HG03066 (cell line): Measurements from ENCODE around the gene ARF5.
"Not testable (repeated sequence)": the region's sequence is repeated elsewhere in the genome, so short reads cannot be mapped to it uniquely, and the experiment has no call there.

Experiments
- ATAC-seq: cut with Tn5 transposase; IDR thresholded peaks from one replicate; pipeline ENCODE4 v1.9.1; 2021; ENCODE audit warnings: low read depth; ENCODE audit not compliant: unreplicated experiment

ARF5 gene

DNA sequence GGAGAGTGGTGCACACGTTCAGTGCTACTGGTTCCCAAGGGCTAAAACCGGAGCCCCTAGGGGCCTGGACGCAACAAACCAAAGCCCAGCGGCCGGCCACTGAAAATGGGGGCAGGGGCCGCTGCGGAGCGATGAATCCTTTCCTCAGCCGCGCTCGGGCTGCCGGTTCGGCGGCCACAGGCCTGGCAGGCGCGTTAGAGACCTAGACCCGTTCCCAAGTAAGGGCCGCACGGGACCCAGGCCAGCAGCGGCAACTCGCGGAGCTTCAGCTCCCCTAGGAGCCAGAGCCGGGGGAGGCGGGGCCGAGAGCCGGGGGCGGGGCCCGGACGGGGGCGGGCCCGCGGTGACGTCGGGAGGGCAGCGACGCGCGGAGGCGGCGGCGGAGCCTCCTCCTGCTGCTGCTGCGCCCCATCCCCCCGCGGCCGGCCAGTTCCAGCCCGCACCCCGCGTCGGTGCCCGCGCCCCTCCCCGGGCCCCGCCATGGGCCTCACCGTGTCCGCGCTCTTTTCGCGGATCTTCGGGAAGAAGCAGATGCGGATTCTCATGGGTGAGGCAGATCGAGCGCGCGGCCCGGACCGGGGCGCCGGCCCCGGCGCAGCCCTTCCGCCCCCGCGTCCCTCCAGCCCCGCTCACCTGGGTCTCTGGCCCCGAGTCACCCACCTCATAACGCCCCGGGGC, at the start of gene ARF5:
ARF5 (plus strand) TSS at position 393 of the 678 bp plus-strand sequence; CDS start at position 481, 88 bp downstream.
- ATAC-seq, result peak; percentile 61

DNA sequence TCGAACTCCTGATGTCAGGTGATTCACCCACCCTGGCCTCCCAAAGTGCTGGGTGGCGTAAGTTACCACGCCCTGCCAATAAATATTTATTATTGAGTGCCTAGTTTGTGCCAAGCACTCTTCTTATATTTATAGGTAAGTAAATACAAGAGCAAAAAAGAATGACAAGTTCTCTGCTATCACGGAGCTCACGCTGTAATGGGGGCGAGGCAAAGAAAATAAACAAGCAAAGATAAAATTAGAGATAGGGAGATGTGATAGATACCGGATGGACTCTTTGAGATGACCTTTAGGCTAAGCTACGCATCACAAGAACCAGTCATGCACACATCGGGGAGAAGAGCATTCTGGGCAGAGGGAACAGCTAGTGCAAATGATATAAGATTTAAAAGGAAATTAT, 49.1 kb upstream of the ARF5 start:
- ATAC-seq, result no peak

DNA sequence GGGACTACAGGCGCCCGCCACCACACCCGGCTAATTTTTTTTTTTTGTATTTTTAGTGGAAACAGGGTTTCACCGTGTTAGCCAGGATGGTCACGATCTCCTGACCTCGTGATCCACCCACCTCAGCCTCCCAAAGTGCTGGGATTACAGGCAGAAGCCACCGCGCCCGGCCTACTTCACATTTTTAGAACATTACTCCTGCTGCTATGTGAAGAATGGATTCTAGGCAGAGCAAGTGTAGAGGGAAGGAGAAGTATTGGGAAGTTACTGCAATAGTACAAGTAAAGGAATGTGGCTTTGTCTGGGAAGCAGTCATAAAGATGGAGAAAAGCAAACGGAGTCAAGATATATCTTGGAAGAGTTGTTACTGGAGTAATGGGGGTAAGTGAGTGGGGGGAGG, 47.8 kb upstream of the ARF5 start:
- not testable (repeated sequence) for ATAC-seq

DNA sequence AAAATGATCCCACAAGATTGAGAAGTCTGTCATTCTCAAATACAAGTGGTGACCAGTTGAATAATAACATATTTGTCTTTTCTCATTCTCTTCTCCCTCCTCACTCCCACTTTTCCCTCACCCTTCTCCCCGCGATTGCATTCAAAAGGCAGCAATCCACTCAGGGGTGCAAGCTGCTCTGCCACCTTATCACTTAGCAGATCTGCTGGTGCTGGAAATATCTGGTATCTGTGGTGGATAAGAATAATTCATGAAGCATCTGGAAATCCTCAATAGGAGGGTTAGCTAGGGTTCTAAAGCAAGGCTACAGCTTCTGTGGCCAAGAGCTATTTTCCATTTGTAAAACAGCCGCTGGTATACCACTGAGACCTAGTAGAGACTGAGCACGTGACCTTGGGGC, 46.7 kb upstream of the ARF5 start:
- ATAC-seq, result no peak

DNA sequence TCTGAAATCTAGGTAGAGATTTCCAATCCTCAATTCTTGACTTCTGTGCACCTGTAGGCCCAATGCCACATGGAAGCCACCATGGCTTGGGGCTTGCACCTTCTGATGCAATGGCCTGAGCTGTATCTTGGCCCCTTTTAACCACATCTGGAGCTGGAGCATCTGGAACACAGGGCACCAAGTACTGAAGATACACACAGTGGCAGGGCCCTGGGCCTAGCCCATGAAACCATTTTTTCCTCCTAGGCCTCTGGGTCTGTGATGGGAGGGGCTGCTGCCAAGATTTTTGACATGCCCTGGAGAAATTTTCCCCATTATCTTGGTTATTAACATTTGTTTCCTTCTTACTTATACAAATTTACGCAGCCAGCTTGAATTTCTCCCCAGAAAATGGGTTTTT, 41.9 kb upstream of the ARF5 start:
- ATAC-seq, result no peak

DNA sequence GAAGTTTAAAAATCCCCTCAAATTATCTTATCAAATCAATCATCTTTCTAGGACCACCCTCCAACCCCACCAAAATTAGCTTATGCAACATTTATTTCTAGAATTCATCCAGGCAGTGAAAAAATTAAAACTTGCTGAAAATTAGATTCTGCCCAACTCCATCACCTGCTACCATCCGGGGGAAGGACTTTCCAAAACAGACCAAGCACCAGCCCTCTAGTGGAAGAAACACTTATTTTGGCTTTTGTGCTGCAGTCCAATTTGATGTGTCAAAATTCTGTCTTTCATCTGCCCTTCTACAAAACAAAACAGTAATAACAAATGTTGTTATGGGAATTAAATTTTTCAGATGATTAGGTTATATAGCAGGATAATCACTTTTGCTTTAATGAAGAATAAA, 38.0 kb upstream of the ARF5 start:
- ATAC-seq, result no peak

DNA sequence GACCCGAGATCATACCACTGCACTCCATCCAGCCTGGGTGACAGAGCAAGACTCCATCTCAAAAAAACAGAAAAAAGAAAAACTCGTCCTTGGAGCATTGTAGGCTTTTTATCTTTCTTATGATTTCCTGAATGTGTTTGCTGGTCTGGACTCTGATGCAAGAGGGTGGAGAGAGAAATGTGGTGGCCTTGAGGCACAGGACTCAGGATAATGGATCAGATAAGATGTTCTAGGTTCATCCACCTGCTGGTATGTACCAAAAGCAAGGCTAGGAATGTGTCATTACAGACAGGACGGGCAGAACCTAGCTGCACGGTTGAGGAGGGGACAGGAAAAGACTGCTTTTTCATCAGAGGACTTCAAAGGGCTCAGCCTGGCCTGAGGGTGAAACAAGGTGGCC, 36.3 kb upstream of the ARF5 start:
- no peak for ATAC-seq

DNA sequence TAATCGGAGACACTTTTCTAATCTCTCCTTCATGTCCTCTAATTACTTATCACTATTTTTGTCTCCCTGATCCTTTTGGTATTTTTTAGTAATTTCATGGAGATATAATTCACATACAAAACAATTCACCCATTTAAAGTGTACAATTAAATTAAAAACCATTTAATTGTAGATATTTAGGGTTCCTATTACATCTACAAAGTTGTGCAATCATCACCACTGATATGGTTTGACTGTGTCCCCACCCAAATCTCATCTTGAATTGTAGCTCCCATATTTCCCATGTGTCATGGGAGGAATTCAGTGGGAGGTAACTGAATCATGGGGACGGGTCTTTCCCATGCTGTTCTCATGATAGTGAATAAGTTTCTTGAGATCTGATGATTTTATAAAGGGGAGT, 31.8 kb upstream of the ARF5 start:
- no peak for ATAC-seq

DNA sequence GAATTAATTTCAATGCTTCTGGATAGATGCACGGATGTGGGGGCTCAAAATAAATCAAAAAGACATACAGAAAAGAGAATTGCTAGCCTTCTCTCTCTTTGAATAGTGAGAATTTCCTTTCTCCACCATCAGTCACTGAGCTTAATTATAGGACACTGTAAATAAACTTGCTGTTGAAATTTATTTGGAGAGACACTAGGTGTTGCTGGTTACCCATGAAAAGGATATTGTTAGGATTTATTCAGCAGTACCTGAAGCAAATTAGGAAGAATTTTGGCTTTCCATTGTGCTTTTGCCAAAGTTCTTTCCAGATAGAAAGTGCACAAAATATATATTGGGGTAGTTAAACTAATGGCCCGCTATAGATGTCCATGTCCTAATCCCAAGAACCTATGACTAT, 30.4 kb upstream of the ARF5 start:
- no peak for ATAC-seq

DNA sequence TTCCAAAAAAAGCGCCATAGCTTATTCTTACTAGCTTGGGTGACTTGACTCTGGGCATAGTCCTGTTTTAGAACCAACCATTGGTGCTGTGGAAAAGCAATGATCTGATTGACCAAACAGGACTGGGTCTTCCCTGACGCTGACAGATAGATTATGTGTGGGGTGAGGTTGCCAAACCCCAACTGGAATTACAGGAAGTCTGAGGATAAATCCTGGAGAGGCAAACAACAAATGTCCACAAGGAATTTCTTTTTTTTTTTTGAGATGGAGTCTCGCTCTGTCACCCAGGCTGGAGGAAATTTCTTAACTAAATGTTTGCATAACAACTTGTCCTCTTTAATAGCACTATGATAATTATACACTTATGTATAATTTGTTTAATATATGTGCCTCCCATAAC, 22.0 kb upstream of the ARF5 start:
- no peak for ATAC-seq

DNA sequence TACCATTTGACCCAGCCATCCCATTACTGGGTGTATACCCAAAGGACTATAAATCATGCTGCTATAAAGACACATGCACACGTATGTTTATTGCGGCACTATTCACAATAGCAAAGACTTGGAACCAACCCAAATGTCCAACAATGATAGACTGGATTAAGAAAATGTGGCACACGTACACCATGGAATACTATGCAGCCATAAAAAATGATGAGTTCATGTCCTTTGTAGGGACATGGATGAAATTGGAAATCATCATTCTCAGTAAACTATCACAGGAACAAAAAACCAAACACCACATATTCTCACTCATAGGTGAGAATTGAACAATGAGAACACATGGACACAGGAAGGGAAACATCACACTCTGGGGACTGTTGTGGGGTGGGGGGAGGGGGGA, 20.2 kb upstream of the ARF5 start:
- not testable (repeated sequence) for ATAC-seq

DNA sequence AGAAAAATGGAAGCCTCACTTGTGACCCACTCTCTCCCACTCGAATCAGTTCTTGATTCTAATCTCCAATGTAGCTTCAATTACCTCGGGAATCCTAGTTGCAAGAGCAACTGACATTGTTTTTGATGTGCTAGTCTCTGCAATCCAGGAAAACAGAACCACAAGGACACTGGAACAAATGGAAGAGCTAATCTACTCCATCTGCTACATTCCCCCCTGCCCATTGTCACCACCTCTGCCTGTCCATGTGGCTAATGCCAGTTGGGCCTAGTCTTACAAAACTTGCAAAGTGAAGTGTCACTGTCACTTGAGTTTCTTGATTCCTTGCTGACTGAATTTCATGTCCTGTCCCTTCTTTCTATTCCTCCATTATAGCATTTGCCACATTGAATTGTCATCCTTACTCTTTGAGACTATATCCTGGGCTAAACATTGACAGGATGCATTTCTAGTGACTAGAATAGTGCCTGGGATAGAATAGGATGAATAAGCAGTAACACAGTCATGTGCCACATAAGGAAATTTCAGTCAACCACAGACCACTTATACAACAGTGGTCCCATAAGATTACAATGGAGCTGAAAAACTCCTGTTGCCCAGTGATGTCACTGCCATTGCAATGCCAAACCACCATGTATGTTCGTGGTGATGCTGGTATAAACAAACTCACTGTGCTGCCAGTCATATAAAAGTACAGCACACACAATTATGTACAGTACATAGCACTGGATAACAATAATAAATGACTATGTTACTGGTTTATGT, 16.3 kb upstream of the ARF5 start:
- no peak for ATAC-seq

DNA sequence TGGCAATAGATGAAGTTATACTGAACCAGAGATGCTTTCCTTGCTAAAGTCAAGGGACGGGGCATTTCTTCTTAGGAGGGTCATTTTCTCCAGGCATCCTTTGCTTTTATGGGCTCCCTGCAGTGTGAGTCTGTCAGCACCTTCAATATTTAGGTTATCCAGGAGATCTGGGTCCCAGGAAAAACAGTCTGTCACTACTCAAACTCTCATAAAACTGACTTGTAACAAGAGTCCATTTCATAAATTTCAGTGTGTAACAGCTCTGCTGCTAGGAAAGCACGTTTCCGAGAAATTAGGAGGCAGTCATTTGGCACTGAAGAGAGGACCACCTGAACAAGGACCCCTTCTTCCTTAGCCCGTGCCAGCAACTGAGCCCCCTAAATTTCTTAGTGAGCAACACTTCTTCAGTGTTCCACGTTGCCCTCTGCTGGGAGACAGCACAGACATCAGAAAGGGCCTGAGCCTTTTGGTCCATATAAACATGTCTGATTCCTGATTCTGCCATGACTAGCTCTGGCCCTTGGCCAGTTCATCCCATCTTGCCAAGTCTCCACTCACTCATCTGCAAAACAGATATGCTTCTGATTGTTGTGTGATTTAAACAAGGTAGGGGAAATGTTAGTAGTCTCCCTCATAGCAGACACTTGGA, 10.1 kb upstream of the ARF5 start:
- ATAC-seq, result no peak

DNA sequence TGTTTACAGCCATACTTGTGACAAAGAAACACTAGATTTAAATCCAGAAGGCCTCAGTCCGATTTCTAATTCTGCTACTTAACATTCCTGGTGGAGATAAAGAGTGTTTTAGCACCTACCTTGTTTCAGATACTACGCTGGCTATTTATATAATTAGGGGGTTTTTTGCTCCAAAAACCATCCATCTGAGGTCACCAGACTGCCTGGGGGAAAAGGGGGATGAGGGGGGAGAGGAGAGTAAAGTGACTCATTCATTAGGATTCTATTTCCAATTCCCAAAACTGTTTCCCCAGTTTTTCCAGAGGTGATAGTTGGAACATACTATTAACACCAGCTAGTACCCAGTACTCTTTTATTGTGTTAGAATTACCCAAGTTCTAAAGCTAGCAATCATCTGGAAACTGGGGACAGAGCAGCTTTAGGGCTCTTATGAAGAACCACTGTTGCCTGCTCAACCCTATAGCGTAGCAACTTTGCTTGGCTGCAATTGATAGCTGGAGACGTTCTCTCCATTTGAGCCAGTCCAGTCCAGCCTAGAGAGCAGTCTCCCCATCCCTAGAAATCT, 9.4 kb upstream of the ARF5 start:
- ATAC-seq, result no peak

DNA sequence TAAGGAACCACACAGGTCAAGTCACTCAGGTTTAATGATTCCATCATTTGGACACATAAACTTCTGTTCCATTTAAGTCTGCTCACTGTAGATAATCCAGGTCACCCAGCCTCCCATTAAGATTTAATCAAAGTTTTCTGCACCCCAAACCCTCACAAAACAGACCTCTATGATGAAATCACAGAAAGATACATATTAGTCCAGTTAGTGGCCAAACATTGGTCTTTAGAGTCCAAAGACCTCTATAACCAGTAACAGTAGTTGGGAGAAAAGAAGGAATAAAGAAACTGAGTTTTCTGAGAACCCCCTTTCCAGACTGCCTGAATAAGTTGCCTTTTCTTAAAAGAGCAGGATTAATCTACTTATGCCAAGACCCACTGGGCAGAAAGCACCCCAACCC, 7.6 kb upstream of the ARF5 start:
- ATAC-seq, result no peak

DNA sequence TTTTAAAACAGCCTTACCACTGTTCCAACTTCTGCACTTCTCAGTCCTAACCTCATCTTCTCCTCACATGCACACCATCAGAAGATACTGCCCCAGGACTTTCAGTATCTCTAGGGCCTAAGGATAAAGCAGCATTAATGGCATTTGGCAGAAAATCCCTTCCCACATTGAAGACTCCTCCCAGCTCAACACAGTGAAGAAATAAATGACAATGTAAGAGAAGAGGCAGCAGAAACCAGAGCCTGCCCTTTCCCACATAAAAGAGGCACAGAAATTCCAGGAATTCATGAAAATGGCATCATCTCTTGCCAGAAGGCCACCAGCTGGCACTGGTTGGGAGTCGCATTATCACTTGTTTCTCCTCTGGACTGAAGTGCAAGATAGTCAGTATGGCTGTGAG, 6.5 kb upstream of the ARF5 start:
- no peak for ATAC-seq

DNA sequence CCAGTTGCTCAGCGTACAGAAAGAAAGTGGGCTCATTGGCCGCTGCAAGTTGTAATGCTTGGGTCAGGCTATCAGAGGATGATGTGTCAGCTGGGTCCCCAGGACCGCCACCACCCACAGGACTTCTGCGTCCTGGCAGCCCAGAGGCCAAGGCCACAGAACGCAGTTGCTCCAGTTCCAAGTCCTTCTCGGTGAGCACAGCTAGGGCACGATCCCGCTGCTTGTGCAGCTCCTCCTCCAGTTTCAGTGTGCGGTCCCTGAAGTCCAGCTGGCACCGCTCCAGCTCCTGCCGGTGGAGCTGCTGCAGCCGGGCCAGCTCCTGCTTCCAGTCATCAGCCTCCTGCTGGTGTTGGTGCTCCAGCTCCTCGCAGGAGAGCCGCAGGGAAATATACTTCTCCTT, 5.8 kb upstream of the ARF5 start:
- ATAC-seq, result no peak

DNA sequence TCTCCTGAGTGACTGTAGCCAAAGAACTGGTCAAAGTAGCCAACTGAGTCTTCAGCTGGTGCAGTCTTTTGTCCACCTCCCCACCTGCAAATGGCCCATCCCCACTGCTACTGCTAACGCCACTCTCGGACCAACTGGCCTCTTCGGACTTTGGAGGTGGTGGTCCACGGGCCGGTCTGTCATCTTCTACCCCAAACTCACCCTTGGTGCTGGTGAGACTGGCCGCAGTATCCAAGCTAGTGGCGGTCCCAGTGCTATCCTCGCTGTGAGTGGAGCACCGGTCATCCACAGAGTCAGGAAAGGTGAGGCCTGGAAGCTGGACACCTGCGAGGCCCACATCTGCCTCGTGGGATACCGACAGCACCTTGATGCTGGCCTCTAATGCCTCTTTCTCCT, 3.6 kb upstream of the ARF5 start:
- no peak for ATAC-seq

DNA sequence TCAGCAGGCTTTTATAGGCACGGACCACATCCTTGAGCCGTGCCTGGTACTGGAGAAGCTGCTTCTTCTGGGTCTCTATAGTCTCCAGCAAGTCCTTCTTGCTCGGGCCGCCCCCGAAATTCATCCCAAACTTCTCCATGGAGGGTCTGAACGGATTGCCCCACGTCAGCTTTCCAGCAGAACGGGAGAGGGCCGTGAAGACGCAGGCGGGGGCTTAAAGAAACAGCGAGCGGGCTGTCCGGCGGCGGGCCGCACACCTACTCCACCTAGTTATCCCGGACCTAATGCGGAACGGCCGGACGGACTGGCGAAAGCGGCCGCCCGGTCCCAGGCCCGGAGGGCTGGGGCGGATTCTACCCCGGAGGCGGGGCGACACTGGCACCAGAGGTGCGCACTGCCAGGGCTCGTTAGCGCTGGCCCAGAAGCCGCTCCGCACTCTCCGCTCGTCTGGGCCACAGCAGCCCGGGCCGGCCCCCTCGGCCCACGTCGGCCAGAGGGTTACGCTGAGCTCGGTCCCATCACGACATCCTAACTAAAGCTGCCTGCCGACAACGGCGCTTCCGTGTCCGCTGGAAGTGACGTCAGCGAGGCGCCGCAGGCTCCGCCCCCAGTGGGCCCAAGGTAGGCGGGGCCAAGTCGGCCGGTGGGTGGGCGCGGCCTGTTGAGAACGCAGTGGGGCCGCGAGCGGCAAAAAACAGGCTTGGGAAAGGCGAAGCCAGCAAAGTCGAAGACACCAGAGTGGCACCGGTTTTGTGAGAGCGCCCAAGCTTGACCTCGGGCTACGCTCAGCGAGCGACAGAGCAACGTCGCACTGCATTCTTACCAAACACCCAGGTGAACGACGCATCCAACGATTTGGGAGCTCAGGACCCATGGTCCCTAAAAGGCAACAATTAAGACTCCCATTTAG, 2.9 kb upstream of the ARF5 start, which contains the start of gene GCC1:
GCC1 (minus strand) TSS at position 553 of the 910 bp plus-strand sequence; CDS start at position 139, 414 bp downstream.
- ATAC-seq, result peak; percentile 66

DNA sequence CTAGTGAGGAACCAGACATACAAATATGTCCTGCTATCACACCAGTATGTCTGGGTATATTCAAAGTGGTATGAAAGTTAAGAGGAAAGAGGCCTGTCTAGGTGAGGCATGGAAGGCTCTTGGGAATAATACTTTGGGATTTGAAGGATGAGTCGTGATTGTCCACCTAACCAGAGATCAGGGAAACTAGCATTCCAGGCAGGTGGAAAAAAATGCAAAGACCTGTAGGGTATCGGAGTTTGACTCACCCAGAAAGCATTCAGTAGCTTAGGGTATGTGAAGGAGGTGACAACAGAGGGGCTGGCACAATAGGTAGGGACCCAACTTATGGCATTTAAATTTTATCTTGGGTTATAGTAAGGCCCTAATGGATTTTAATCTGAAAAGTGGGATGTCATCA, 1.9 kb upstream of the ARF5 start:
- no peak for ATAC-seq
